DOHH2 (cell line): ENCODE measurements around the gene FLII.
A peak's percentile ranks its signal among the peaks of the same experiment; 100 is the strongest.

Source experiments
- H3F3A ChIP-seq: fragments of 200-600 bp; sonication (generic), shearing (Covaris generic); 2 replicates; pipeline ENCODE4 v1.6.0; 2016; ENCODE audit warnings: antibody characterized with exemption, mild to moderate bottlenecking; ENCODE audit not compliant: control insufficient read depth, insufficient read depth
- H3K27ac ChIP-seq: fragments of 200-600 bp; sonication (generic); 2 replicates; pipeline ENCODE4 v1.5.1; 2014; ENCODE audit warnings: low read depth, mild to moderate bottlenecking, low read length, moderate library complexity
- H3K27me3 ChIP-seq: fragments of 200-600 bp; sonication (generic); 2 replicates; pipeline ENCODE4 v1.6.1; 2014; ENCODE audit warnings: mild to moderate bottlenecking, low read length, mixed read lengths; ENCODE audit not compliant: control insufficient read depth
- H3K36me3 ChIP-seq: fragments of 200-600 bp; sonication (generic); 2 replicates; pipeline ENCODE4 v1.6.1; 2014; ENCODE audit warnings: mild to moderate bottlenecking, low read length, moderate library complexity, mixed read lengths; ENCODE audit not compliant: control insufficient read depth
- H3K4me1 ChIP-seq: fragments of 200-600 bp; sonication (generic); 2 replicates; pipeline ENCODE4 v1.6.1; 2014; ENCODE audit warnings: mild to moderate bottlenecking, low read length, mixed read lengths; ENCODE audit not compliant: control insufficient read depth
- H3K4me2 ChIP-seq: fragments of 200-600 bp; sonication (generic); 2 replicates; pipeline ENCODE4 v1.6.0; 2014; ENCODE audit warnings: mild to moderate bottlenecking, low read length, moderate library complexity
- H3K4me3 ChIP-seq: fragments of 200-600 bp; sonication (generic); 2 replicates; pipeline ENCODE4 v1.5.1; 2014; ENCODE audit warnings: mild to moderate bottlenecking, low read length, mixed read lengths
- H3K79me2 ChIP-seq: fragments of 200-600 bp; sonication (generic); 2 replicates; pipeline ENCODE4 v1.6.1; 2014; ENCODE audit warnings: mild to moderate bottlenecking, low read length, mixed read lengths; ENCODE audit not compliant: control insufficient read depth
- H3K9me2 ChIP-seq: fragments of 200-600 bp; sonication (generic); replicated peaks from 2 replicates; pipeline ENCODE4 v1.6.1; 2014; ENCODE audit warnings: mild to moderate bottlenecking, low read length, mixed read lengths; ENCODE audit not compliant: control insufficient read depth
- H3K9me3 ChIP-seq: fragments of 200-600 bp; sonication (generic); 2 replicates; pipeline ENCODE4 v1.6.1; 2014; ENCODE audit warnings: antibody characterized with exemption, low read length, mixed read lengths; ENCODE audit not compliant: control insufficient read depth, insufficient read depth
- H4K20me1 ChIP-seq: fragments of 200-600 bp; sonication (generic); 2 replicates; pipeline ENCODE4 v1.6.0; 2014; ENCODE audit warnings: low read depth, mild to moderate bottlenecking, antibody characterized with exemption, low read length, moderate library complexity; ENCODE audit not compliant: control insufficient read depth, insufficient read depth
- EZH2phosphoT487 ChIP-seq: fragments of 200-600 bp; sonication (generic); IDR thresholded peaks from 2 replicates; pipeline ENCODE4 v1.6.1; 2017; ENCODE audit warnings: borderline replicate concordance, mild to moderate bottlenecking, antibody characterized with exemption, low read length, moderate library complexity, mixed read lengths
- TF ChIP-seq, protein P1 (sequence below): fragments of 200-600 bp; sonication (generic); IDR thresholded peaks from one replicate; pipeline ENCODE4 v1.5.1; 2014; ENCODE audit warnings: antibody characterized with exemption, mild to moderate bottlenecking, low read depth, low read length; ENCODE audit not compliant: poor library complexity, severe bottlenecking

FLII gene

DNA sequence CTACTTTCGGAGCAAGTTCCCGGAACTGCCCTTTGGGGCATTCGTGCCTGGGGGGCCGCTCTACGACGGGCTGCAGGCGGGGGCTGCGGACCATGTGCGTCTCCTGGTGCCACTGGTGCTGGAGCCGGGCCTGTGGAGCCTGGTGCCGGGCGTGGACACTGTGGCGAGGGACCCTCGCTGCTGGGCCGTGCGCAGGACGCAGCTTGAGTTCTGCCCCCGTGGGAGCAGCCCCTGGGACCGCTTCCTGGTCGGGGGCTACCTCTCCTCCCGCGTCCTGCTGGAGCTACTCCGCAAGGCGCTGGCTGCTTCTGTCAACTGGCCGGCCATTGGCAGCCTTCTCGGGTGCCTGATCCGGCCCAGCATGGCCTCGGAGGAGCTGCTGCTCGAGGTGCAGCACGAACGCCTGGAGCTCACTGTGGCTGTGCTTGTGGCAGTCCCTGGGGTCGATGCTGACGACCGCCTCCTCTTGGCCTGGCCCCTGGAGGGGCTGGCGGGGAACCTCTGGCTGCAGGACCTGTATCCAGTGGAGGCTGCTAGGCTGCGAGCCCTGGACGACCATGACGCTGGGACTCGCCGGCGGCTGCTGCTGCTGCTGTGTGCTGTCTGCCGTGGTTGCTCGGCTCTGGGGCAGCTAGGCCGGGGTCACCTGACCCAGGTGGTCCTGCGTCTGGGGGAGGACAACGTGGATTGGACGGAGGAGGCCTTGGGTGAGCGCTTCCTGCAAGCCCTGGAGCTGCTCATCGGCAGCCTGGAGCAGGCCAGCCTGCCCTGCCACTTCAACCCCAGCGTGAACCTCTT lies 5.5 kb upstream of the FLII start:
- no peaks in the 10 kb centered on the region for H3F3A ChIP-seq
- no peak overlapping the region for H3K27ac ChIP-seq
- no peaks in the 10 kb centered on the region for H3K9me2 ChIP-seq
- no peaks in the 10 kb centered on the region for H3K9me3 ChIP-seq
- H3K4me1 ChIP-seq, result peaks cover 20% of the 10 kb centered on the region
- TF ChIP-seq EZH2phosphoT487, result no peak
- TF ChIP-seq, protein P1, sequence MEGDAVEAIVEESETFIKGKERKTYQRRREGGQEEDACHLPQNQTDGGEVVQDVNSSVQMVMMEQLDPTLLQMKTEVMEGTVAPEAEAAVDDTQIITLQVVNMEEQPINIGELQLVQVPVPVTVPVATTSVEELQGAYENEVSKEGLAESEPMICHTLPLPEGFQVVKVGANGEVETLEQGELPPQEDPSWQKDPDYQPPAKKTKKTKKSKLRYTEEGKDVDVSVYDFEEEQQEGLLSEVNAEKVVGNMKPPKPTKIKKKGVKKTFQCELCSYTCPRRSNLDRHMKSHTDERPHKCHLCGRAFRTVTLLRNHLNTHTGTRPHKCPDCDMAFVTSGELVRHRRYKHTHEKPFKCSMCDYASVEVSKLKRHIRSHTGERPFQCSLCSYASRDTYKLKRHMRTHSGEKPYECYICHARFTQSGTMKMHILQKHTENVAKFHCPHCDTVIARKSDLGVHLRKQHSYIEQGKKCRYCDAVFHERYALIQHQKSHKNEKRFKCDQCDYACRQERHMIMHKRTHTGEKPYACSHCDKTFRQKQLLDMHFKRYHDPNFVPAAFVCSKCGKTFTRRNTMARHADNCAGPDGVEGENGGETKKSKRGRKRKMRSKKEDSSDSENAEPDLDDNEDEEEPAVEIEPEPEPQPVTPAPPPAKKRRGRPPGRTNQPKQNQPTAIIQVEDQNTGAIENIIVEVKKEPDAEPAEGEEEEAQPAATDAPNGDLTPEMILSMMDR, result no peak
- no peaks in the 10 kb centered on the region for H3K27me3 ChIP-seq
- H4K20me1 ChIP-seq, result no peaks in the 10 kb centered on the region
- no peaks in the 10 kb centered on the region for H3K36me3 ChIP-seq
- H3K79me2 ChIP-seq, result peaks cover 5% of the 10 kb centered on the region; the same call in 1 of the 2 replicates
- no peak overlapping the region for H3K4me3 ChIP-seq
- H3K4me2 ChIP-seq, result no peak overlapping the region

DNA sequence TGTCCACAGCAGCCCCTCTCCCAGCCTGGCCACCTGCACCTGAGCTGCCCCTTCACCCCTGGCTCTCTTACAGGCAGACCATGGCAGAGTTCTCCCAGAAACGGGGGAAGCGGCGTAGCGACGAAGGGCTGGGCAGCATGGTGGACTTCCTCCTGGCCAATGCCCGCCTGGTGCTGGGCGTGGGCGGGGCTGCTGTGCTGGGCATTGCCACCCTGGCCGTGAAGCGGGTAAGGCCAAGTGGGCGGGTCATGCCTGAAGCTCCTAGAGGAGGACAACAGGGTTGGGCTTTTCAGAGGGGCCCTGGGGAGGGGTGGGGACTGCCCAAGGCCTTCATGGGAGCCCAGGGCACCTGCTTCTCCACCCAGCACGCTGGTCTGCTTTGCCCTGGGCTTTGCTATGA lies 4.1 kb upstream of the FLII start:
- no peaks in the 10 kb centered on the region for H4K20me1 ChIP-seq
- no peak overlapping the region for H3K4me3 ChIP-seq
- no peak for TF ChIP-seq EZH2phosphoT487
- TF ChIP-seq, protein P1, result no peak
- H3K36me3 ChIP-seq, result no peaks in the 10 kb centered on the region
- peaks cover 26% of the 10 kb centered on the region for H3K4me1 ChIP-seq
- no peak overlapping the region for H3K4me2 ChIP-seq
- no peaks in the 10 kb centered on the region for H3K9me3 ChIP-seq
- no peaks in the 10 kb centered on the region for H3K9me2 ChIP-seq
- H3K27me3 ChIP-seq, result no peaks in the 10 kb centered on the region
- H3K79me2 ChIP-seq, result peaks cover 13% of the 10 kb centered on the region
- no peak overlapping the region for H3K27ac ChIP-seq
- H3F3A ChIP-seq, result no peaks in the 10 kb centered on the region

DNA sequence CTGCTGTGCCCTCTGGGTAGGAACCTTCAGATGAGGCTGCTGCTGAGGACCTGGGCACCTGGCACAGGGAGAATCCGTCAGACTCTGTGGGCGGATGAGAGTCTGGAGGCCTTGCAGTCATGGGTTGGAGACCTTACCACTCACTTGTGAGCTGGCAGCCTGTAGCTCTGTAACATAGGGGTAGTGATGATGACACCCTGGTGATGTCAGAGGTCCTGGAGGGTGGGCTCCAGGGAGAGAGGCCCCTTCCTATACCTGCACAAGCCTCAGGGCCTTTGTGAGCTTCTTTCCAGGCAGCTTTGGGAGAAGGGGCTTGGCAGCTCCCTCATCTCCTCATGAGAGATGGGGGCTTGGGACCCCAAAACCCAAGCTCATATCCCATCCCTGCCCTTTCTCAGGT lies 3.6 kb upstream of the FLII start:
- H3F3A ChIP-seq, result no peaks in the 10 kb centered on the region
- peak overlapping the region; percentile 82; the same call in 1 of the 2 replicates for H3K4me3 ChIP-seq
- H3K4me1 ChIP-seq, result peaks cover 31% of the 10 kb centered on the region
- peaks cover 19% of the 10 kb centered on the region for H3K79me2 ChIP-seq
- no peaks in the 10 kb centered on the region for H3K9me2 ChIP-seq
- peak overlapping the region; percentile 87 for H3K4me2 ChIP-seq
- H3K36me3 ChIP-seq, result no peaks in the 10 kb centered on the region
- no peaks in the 10 kb centered on the region for H3K9me3 ChIP-seq
- no peaks in the 10 kb centered on the region for H3K27me3 ChIP-seq
- 0 out of 2 replicates have a peak, but pooled peaks cover 4% of the 10 kb centered on the region for H4K20me1 ChIP-seq
- H3K27ac ChIP-seq, result no peak overlapping the region
- TF ChIP-seq EZH2phosphoT487, result no peak
- TF ChIP-seq, protein P1, result no peak
